ENCODE data around the gene MOB2. TPM values are rescaled to one million over a fixed set of nuclear protein-coding genes. Genes with fewer than 3 reads are reported as not detected.

Gene MOB2
- total RNA-seq, 1 experiment from 2014 or later: 29.8 TPM

DNA sequence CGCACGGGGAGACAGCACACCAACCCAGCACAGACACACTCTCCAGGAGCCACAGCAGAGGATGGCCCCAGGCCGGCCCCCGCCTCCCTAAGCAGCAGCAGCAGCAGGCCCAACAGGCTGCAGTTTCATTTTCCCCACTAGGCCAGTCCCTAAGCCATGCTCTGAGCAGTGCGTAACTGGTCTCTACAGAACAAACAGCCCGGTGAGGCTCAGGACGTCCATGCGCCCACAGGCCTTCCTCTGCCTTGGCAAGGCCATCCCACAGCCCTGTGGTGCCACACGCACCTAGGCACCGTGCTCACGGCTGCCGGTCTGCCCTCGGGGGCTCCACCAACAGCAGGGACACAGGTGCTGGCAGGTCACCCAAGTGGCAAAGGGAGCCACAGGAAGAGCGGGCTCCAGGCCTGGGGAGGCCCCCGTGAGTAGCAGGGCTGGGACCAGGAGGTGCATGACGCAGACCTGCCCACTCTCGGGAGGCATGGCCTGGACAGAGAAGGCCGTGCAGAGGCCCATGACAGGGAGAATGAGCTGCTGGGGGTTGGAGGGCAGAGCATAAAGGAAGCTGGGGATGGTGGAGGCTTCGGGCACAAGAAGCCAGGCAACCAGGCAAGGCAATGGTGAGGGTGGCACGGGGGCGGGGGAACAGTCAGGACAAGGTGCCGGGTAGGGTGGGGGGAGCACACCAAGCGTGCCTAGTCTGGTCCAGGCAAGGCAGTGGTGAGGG lies 1.4 kb upstream of the MOB2 start:
- Mint-ChIP-seq H3K9me3 (ENCODE audit: low read depth, unreplicated experiment) (no peaks in the 10 kb centered on the region), H3K4me3 (ENCODE audit: low read depth, unreplicated experiment) (no peak overlapping the region), H3K27ac (ENCODE audit: unreplicated experiment) (no peak overlapping the region), H3K4me1 (ENCODE audit: low read depth, unreplicated experiment) (peaks cover 16% of the 10 kb centered on the region), H3K27me3 (ENCODE audit: unreplicated experiment) (no peaks in the 10 kb centered on the region), H3K36me3 (ENCODE audit: insufficient read depth, unreplicated experiment) (peaks cover 11% of the 10 kb centered on the region)
- CTCF ChIA-PET: no interaction called here
- no peak for DNase-seq
- no peak for TF ChIP-seq CTCF (IDR thresholded peaks at IDR 0.05; ENCODE audit: unreplicated experiment)
- BruUV-seq (replicated peaks): no TSS peak
- intact Hi-C loops (cut with micrococcal nuclease; ENCODE audit: unreplicated experiment): no loop called here

DNA sequence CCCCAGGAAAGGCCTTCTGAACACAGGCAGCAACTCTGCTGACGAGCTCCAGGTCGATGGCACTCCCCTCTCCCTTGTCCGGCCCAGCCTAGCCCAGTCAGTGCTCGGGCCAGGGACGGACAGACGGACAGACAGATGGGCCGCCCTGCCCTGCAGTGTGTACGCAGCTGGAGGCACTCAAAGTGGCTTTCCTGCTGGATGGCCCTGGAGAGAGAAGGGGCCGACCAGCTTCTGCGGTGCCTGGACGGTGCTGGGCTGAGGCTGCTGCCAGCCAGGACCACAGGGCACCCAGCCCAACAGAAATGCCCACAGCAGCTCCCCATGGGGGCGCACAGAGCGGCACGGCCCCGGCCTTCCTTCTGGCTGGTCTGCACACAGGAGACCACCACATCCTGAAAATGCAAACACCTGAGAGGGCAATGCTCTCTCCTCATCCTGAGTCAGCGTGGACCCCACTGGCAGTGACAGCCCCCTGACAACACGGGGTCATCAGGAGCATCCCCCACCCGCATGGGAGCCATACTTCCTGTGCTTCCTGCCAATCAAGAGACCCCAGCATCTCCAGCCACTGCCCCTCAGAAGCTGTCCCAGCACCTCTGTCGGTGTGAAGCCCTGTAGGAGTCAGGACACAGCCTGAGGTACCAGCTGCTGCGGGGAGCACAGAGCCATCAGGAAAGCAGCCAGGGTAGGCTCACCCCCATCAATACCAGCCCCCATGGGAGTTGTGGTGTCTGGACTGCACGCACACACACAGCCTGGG lies 692 bp upstream of the MOB2 start:
- Mint-ChIP-seq H3K4me1 (ENCODE audit: low read depth, unreplicated experiment) (peaks cover 16% of the 10 kb centered on the region), H3K27ac (ENCODE audit: unreplicated experiment) (no peak overlapping the region), H3K4me3 (ENCODE audit: low read depth, unreplicated experiment) (no peak overlapping the region), H3K27me3 (ENCODE audit: unreplicated experiment) (no peaks in the 10 kb centered on the region), H3K9me3 (ENCODE audit: low read depth, unreplicated experiment) (no peaks in the 10 kb centered on the region), H3K36me3 (ENCODE audit: insufficient read depth, unreplicated experiment) (peaks cover 11% of the 10 kb centered on the region)
- no peak for TF ChIP-seq CTCF (IDR thresholded peaks at IDR 0.05; ENCODE audit: unreplicated experiment)
- intact Hi-C loops (cut with micrococcal nuclease; ENCODE audit: unreplicated experiment): no loop called here
- no TSS peak for BruUV-seq (replicated peaks)
- CTCF ChIA-PET: no interaction called here
- no peak for DNase-seq

- H3K27me3 Mint-ChIP-seq (ENCODE audit: unreplicated experiment): no peaks in the 10 kb centered on the region
- H3K9me3 Mint-ChIP-seq (ENCODE audit: low read depth, unreplicated experiment): no peaks in the 10 kb centered on the region
- no peak overlapping the region for H3K4me3 Mint-ChIP-seq (ENCODE audit: low read depth, unreplicated experiment)
- intact Hi-C loops (cut with micrococcal nuclease; ENCODE audit: unreplicated experiment): no loop called here
- DNase-seq: no peak
- peaks cover 11% of the 10 kb centered on the region for H3K36me3 Mint-ChIP-seq (ENCODE audit: insufficient read depth, unreplicated experiment)
- BruUV-seq (replicated peaks): no TSS peak
- peaks cover 16% of the 10 kb centered on the region for H3K4me1 Mint-ChIP-seq (ENCODE audit: low read depth, unreplicated experiment)
- no peak overlapping the region for H3K27ac Mint-ChIP-seq (ENCODE audit: unreplicated experiment)
- CTCF ChIA-PET: interaction anchor here (0.7 kb wide), 1 partner anchor 396 kb away, joined by 3 read pairs; no protein-coding TSS in a partner anchor
- no peak for TF ChIP-seq CTCF (IDR thresholded peaks at IDR 0.05; ENCODE audit: unreplicated experiment)
These were observed 1.1 kb downstream of the MOB2 start for GRCh38 chr11:1485504-1485885.

DNA sequence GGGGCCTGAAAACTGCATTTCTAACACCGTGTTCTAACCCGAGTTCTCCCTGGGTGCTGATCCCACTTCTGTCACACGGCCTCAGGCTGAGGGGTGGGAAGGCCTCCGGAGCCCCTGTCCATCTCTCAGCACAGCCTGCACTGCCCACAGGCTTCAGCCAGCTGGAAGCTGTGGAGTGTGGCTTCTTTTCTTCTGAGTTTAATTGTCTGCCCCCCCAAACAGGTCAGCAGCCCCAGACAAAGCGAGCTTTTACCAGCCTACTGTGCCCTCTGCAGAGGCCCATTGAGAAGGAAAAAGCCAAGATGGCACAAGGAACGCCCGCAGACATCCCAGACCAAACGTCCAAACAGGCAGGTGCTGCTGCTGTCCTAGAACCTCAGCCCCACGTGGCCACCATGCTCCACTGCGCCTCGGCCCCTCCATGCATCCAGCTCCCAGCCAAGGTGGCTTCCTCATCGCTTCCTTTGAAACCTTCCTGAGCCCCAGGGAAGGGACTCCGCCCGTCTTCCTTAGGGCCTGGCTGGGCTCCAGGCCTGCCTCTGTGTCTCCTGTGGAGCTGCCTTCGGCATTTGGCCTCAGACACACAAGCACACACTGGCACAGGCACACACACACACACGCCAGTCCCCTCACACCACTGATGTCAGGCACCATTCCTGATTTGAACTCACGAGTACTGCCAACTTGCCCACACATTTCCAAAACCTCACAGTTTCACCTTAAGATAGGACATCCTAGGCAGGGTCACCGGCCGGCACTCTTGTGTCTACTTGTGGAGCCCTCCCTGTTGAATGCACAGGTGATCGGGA lies 1.7 kb downstream of the MOB2 start:
- no peak for DNase-seq
- CTCF ChIA-PET: interaction anchor here (0.7 kb wide), 1 partner anchor 396 kb away, joined by 3 read pairs; no protein-coding TSS in a partner anchor
- Mint-ChIP-seq H3K27me3 (ENCODE audit: unreplicated experiment) (no peaks in the 10 kb centered on the region), H3K9me3 (ENCODE audit: low read depth, unreplicated experiment) (no peaks in the 10 kb centered on the region), H3K36me3 (ENCODE audit: insufficient read depth, unreplicated experiment) (peaks cover 11% of the 10 kb centered on the region), H3K4me3 (ENCODE audit: low read depth, unreplicated experiment) (no peak overlapping the region), H3K27ac (ENCODE audit: unreplicated experiment) (no peak overlapping the region), H3K4me1 (ENCODE audit: low read depth, unreplicated experiment) (peaks cover 16% of the 10 kb centered on the region)
- TF ChIP-seq CTCF (IDR thresholded peaks at IDR 0.05; ENCODE audit: unreplicated experiment): no peak
- BruUV-seq (replicated peaks): no TSS peak
- intact Hi-C loops (cut with micrococcal nuclease; ENCODE audit: unreplicated experiment): no loop called here
